Skeletal muscle tissue (tissue), 4 donors: ENCODE results near the gene SPDYE4. TPM values are rescaled to one million over a fixed set of nuclear protein-coding genes. Genes with fewer than 3 reads are reported as not detected.
"Not testable (repeated sequence)": the region's sequence is repeated elsewhere in the genome, so short reads cannot be mapped to it uniquely, and the experiment has no call there.

ENCODE experiments used
- H3K27ac ChIP-seq: one replicate; pipeline ENCODE4 v1.7.0; 2013; ENCODE audit warnings: mild to moderate bottlenecking, low read depth, low read length, inconsistent platforms
- H3K27me3 ChIP-seq, 3 donors: one replicate each; pipeline ENCODE4 v1.7.0; 2013; ENCODE audit warnings: low read length in 3 of 3; ENCODE audit not compliant: control insufficient read depth in 3 of 3, insufficient read depth in 3 of 3
- H3K36me3 ChIP-seq, 3 donors: one replicate each; pipeline ENCODE4 v1.7.0; 2013; ENCODE audit warnings: low read length in 3 of 3; ENCODE audit not compliant: control insufficient read depth in 3 of 3, insufficient read depth in 3 of 3
- H3K4me1 ChIP-seq, 3 donors: one replicate each; pipeline ENCODE4 v1.7.0; 2013; ENCODE audit warnings: low read length in 3 of 3, mild to moderate bottlenecking in 3 of 3; ENCODE audit not compliant: control insufficient read depth in 3 of 3, insufficient read depth in 3 of 3
- H3K4me3 ChIP-seq, 3 donors: one replicate each; pipeline ENCODE4 v1.7.0; 2013; ENCODE audit warnings: low read length in 3 of 3
- H3K9ac ChIP-seq, 3 donors: one replicate each; pipeline ENCODE4 v1.7.0; 2013; ENCODE audit warnings: low read length in 3 of 3, mild to moderate bottlenecking in 3 of 3, moderate library complexity in 2 of 3, low read depth in 1 of 3
- H3K9me3 ChIP-seq, 3 donors: one replicate each; pipeline ENCODE4 v1.7.0; 2013; ENCODE audit warnings: low read length in 3 of 3; ENCODE audit not compliant: control insufficient read depth in 3 of 3
- total RNA-seq: library from RNA; depleted of rRNA; stranded (reverse); fragments of >200 nt; gene quantifications from one replicate; pipeline ENCODE4 v1.2.3, GENCODE V29; 2014
- donor health status: Osteomylitis.

Gene SPDYE4, protein sequence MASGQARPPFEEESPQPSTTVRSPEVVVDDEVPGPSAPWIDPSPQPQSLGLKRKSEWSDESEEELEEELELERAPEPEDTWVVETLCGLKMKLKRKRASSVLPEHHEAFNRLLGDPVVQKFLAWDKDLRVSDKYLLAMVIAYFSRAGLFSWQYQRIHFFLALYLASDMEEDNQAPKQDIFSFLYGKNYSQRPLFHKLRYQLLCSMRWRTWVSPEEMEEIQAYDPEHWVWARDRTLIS
- total RNA-seq, result not detected

DNA sequence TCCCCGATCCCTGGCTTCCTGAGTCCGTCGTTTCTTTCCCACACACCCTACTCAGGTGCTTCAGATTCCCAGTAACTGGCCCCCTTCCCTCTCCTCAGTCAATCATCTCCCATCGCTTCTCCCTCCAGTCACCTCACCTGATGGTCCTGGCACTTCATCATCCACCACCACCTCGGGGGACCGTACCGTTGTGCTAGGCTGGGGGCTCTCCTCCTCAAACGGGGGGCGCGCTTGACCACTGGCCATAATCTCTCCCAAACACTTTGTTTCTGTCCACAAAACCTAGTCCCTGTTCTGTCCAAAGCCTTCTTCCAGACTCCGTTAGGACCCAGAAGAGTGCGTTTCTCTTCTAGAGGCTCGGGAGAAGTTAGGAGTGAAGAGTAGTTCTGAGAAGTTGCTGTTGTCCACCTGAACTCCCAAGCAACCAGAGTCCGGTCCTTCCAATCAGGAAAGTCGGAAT lies at the start of gene SPDYE4:
SPDYE4 (minus strand) TSS at position 410 of the 460 bp plus-strand sequence; CDS start at position 246, 164 bp downstream.
- H3K27ac ChIP-seq, result no peak within 1 kb of the TSS
- H3K27me3 ChIP-seq, result peaks cover 0 to 20% (median 8%) of the 10 kb centered on the region in 3 donors
- no peaks in the 10 kb centered on the region for H3K36me3 ChIP-seq
- H3K4me1 ChIP-seq, result no peaks in the 10 kb centered on the region
- no peak within 1 kb of the TSS for H3K9ac ChIP-seq
- H3K4me3 ChIP-seq, result no peak within 1 kb of the TSS
- peaks cover 0 to 3% (median 0%) of the 10 kb centered on the region in 3 donors for H3K9me3 ChIP-seq

DNA sequence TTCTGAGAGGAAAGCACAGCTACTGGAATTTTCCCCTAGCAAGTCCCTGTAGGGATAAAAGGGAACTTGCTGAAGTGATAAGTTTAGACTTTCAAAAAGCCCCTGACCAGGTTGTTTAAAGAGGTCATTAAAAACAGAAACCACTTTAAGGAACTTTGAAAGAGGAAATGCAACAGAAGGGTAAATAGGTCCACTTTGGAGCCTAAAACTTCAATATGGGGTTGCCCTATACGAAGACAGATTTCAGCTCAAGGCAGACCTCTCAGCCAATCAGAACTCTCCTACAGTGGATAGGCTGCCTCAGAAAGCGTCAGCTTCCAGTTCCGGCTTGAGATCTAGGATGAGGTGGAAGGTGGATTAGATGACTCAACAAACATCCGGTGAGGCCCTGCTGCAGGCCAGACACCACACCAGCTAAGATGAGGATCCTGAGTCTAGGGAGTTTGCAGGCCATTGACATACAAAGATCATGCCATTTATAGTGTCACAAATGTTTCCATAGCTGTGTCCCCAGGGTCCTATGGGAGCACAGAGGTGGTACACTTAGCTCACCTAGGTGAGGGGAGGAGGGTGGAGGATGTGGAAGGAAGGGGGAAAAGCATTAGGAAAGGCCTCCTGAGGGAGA lies 48.7 kb upstream of the SPDYE4 start:
- peaks cover 0 to 3% (median 0%) of the 10 kb centered on the region in 3 donors for H3K9me3 ChIP-seq

DNA sequence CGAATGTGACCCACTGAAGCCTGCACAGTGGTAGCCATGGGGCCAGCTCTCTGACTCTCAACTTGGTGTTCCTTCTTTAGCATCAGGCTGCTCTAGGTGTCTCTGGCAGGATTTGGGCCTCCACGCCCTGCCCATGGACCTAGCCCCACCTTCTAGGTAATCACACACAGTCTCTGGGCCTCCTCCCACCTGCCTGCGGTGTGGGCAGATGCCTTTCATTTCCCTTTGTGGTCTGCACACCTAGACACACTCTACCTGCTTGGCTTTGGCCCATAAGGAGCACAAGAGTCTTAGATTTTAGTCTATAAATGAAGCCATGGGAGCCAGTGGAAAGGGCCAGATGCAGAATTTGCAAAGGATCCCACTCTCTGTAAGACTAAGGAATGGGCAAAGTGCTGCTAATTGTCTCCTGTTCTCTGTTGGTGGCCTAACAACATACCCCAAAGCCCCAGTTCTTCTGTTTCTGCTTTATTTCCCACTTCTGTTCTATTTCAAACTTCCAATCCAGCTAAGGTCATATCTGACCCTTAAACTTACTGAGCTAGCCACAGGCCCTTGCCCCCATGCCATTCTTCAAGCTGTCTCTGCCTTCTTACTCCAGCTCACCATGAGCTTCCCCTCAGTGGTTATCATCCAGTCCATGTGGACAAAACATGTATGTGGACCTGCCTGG lies 48.0 kb upstream of the SPDYE4 start:
- Histone ChIP-seq H3K9me3 (peaks cover 0 to 3% (median 0%) of the 10 kb centered on the region in 3 donors), H3K9ac (no peak overlapping the region), H3K27me3 (peaks cover 1 to 4% (median 2%) of the 10 kb centered on the region in 3 donors), H3K36me3 (no peaks in the 10 kb centered on the region), H3K27ac (peak overlapping the region; percentile 6), H3K4me3 (no peak overlapping the region), H3K4me1 (peaks cover 0 to 2% (median 0%) of the 10 kb centered on the region in 3 donors)

More for the DNA sequence above, 48.7 kb upstream of the SPDYE4 start:
- H3K27me3 ChIP-seq, result peaks cover 0 to 4% (median 2%) of the 10 kb centered on the region in 3 donors
- no peak overlapping the region for H3K27ac ChIP-seq
- no peak overlapping the region for H3K9ac ChIP-seq
- H3K36me3 ChIP-seq, result no peaks in the 10 kb centered on the region
- no peak overlapping the region for H3K4me3 ChIP-seq
- peaks cover 0 to 2% (median 0%) of the 10 kb centered on the region in 3 donors for H3K4me1 ChIP-seq

DNA sequence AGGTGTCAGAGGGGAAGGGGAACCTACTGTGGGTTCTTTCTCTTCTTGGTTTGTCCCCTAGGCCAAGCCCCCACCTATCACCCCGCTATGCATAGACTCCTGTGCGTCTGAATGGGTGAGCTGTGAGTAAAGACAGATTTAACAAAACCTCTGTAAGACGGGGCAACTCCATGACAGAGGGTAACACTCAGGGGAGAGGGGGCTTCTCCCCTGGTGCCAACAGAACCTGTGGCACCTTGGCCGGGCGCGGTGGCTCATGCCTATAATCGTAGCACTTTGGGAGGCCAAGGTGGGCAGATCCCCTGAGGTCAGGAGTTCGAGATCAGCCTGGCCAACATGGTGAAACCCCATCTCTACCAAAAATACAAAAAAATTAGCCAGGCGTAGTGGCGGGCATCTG lies 47.0 kb upstream of the SPDYE4 start:
- H3K27me3 ChIP-seq, H3K4me3 ChIP-seq, H3K9ac ChIP-seq, H3K4me1 ChIP-seq, H3K36me3 ChIP-seq, H3K9me3 ChIP-seq, H3K27ac ChIP-seq: not testable (repeated sequence)

DNA sequence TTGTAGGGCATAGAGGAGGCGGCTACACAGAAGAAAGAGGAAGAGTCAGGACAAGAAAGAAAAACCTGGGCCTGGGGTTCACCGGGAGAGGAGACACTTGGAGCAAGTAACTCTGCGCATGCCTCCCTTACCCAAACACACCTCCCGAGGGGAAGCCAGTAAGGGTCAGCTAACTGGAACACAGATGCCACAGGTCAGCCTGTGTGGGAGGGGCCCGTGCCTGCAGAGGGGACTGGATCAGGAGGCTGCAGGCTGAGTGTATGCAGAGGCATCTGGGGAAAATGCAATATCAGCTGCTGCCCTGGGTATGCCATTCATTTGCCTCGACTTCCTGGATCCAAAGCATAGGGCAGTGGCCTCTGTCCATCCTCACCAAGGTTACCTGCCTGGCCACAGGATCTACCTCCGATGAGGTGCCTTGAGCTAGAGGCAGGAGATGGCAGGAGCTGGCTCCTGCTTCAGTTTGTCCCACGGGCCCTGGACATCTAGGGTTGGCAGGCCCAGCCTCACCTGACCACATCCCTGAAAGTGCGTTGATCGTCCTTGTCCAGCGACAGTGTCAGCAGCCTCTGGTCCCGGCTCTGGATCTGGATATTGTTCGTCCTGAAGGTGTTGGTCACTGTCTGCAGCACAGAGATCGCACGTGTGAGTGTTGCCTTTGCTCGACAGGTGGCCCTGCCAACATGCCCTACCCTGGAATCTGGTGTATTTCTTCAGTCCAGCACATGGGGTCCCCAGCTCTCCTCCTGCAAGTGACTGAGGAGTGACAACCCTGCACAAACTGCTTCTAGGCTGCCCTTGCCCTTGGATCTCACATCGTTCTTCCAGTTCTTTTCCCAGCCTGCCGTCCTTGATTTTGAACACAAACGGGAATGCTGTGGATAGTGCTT lies 45.4 kb upstream of the SPDYE4 start:
- Histone ChIP-seq H3K4me1 (peaks cover 0 to 2% (median 2%) of the 10 kb centered on the region in 3 donors), H3K27ac (no peak overlapping the region), H3K4me3 (no peak overlapping the region), H3K36me3 (no peaks in the 10 kb centered on the region), H3K27me3 (peaks cover 4 to 14% (median 12%) of the 10 kb centered on the region in 3 donors), H3K9ac (no peak overlapping the region), H3K9me3 (peaks cover 0 to 3% (median 0%) of the 10 kb centered on the region in 3 donors)

DNA sequence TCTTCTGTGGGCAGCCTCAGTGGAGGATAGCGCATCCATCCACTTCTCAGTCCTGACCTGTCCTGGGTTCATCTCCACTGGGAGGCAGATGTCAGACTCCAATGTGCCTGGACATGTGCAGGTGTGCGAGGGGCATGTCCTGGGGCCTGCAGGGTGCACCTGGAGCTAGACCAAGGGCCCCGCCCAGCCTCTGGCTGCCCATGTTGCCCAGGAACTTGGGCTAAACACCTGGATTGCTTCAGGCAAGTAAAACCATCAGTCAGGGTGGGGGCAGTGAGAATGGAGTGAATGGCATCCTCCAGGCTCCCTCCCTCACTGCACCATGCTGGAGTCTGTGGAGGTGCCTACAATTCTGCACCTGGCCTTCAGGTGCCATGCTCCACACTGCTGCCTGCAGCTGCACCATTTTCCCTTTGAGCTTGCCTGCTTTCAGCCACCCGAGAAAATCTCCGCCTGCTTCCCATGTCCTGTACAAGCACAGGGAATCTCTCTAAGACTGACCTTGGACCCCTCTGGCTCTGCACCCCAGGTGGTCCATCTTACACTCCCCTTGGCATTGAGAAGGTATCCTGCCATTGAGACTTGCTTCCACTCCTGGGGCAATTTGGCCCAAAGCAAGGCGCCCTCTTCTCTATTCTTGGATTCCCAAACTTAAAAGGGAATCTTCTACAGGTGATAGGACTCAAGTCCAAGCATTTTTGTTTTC lies 42.9 kb upstream of the SPDYE4 start:
- no peak overlapping the region for H3K9ac ChIP-seq
- H3K27ac ChIP-seq, result no peak overlapping the region
- H3K36me3 ChIP-seq, result no peaks in the 10 kb centered on the region
- peaks cover 4 to 28% (median 27%) of the 10 kb centered on the region in 3 donors for H3K27me3 ChIP-seq
- H3K9me3 ChIP-seq, result no peaks in the 10 kb centered on the region
- H3K4me3 ChIP-seq, result no peak overlapping the region
- H3K4me1 ChIP-seq, result peaks cover 0 to 2% (median 2%) of the 10 kb centered on the region in 3 donors

DNA sequence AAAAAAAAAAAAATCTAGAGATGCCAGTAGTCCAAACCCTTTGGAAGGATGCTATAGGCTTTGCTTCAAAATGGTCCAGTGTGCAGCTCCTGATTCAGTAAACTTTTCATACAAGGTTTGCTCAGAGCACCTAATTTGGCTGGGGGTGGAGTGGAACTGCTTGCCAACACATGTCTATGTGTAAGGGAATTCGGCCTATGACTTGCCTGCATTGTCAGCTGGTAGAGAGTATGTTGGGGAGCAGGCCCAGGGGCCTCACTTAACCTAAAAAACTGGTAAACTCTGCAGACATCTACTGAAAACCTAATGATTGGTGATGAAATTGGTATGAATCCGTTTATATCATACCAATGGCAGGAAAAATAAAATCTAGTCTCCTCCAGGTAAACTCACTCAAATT lies 42.3 kb upstream of the SPDYE4 start:
- H3K4me3 ChIP-seq, result no peak overlapping the region
- H3K9ac ChIP-seq, result no peak overlapping the region
- H3K27ac ChIP-seq, result no peak overlapping the region
- peaks cover 0 to 2% (median 0%) of the 10 kb centered on the region in 3 donors for H3K4me1 ChIP-seq
- peaks cover 4 to 28% (median 27%) of the 10 kb centered on the region in 3 donors for H3K27me3 ChIP-seq
- H3K36me3 ChIP-seq, result no peaks in the 10 kb centered on the region
- no peaks in the 10 kb centered on the region for H3K9me3 ChIP-seq

DNA sequence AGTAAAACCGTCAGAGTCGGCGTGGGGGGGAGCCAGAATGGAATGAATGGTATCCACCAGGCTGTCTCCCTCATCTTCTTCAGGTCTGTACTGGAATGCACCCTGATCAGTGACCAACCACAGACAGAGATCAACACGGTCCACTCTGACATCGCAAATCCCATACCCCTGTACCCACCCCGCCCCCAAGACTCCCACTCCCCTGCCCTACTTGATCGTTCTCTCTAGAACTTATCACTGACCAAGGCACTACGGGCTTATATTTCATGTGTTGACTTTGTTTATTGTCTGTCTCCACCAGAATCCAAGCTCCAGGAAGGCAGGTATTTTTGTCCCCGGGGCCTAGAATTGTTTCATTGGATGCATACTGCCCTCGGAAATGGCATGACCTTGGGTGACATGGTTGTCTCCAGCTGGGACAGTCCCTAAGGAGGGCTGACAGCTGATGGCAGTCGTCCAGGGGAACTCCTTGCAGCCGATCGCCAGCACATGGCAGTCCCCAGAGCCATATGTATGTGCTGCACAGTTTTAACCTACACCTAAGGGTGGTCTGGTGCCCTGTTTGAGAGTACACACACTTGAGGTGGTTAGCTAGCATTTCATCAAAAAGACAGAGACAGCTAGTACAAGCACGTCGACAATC lies 41.3 kb upstream of the SPDYE4 start:
- H3K4me1 ChIP-seq, result peaks cover 0 to 2% (median 0%) of the 10 kb centered on the region in 3 donors
- H3K4me3 ChIP-seq, result no peak overlapping the region
- H3K9me3 ChIP-seq, result no peaks in the 10 kb centered on the region
- H3K27me3 ChIP-seq, result peaks cover 4 to 28% (median 28%) of the 10 kb centered on the region in 3 donors
- H3K36me3 ChIP-seq, result no peaks in the 10 kb centered on the region
- no peak overlapping the region for H3K9ac ChIP-seq
- no peak overlapping the region for H3K27ac ChIP-seq
